Myocyte (in vitro differentiated cells): ENCODE results near the gene SLC17A7. TPM values are rescaled to one million over a fixed set of nuclear protein-coding genes. Genes with fewer than 3 reads are reported as not detected.
"Not testable (repeated sequence)": the region's sequence is repeated elsewhere in the genome, so short reads cannot be mapped to it uniquely, and the experiment has no call there.

Experiments used
- DNase-seq: peaks from one replicate; pipeline ENCODE4 v3.0.0-alpha.2; 2012; ENCODE audit warnings: low read depth
- polyA plus RNA-seq: library from polyadenylated mRNA; unstranded; fragments of >200 nt; gene quantifications from one replicate; pipeline ENCODE4 v1.2.1, GENCODE V29; 2012; ENCODE audit warnings: missing spikeins
- total RNA-seq: library from RNA; depleted of rRNA; stranded (reverse); fragments of >200 nt; gene quantifications from 2 replicates; pipeline ENCODE4 v1.2.3, GENCODE V29; 2014

Gene SLC17A7
- 0.05 and 0.31 TPM in 2 replicates for total RNA-seq
- 0.20 TPM for polyA plus RNA-seq

DNA sequence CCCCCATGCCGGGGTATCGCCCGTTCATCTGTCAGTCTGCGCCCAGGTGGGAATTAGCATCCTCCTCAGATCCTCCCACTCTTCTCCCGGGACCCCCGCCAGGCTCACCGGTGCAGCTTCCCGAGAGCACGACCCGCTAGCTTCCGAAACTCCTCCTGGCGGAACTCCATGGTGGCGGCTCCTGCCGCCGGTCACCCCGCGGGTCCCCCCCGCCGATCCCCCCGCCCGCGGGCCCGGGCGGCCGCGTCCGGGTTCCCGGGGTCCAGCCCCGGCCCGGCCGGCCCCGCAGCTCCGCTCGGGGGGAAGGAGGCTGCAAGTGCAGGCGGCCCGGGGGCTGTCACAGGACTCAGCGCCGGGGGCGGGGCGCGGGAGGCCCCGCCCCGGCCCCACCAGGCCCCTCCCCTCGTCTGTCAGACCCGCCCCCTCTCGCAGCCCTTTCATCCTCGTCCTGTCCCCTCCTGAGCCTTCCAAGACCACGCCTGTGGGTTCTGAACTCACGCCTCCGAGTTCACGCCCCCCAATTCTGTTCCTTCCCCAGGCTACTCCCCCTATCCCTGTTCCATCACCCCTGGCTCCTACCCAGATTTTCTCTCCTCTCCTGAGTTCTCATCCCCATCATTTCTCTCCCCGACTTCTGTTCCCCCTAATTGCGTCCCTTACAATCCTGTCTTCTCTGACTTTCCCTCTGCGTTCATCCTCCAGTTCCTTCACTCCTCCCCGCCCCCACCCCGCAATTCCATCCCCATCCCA lies at the start of gene SLC17A7:
TSS of gene SLC17A7 (minus strand) at position 318 of the 750 bp plus-strand sequence. CDS start at position 170, 148 bp downstream.
- no peak for DNase-seq

DNA sequence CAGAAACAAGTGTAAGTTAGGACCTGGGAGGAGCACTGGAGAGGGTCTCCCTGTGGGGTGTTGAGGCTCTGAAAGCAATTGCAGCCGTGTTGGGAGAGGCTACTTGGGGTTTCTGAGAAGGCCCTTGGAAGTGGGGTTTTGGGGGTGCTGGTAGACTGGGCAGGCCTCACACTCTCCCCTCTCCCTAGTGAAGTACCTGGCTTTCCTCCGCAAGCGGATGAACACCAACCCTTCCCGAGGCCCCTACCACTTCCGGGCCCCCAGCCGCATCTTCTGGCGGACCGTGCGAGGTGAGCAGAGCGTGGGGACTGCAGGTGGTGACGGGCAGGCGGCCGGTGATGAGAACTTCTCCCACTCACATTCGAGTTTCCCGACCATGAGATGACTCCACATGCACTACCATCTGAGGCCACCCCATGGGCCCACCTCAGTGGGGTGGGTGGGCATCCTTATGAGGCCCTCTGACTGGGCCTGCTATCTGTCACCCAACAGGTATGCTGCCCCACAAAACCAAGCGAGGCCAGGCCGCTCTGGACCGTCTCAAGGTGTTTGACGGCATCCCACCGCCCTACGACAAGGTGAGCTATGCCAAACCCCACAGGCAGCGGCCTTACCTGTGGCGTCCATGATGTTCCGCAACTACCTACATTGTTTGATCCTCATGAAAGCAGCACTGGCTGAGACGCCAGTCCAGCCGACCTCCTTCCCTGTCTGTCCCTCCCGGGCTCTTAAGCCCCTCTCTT lies 49.1 kb upstream of the SLC17A7 start:
- DNase-seq, result no peak

DNA sequence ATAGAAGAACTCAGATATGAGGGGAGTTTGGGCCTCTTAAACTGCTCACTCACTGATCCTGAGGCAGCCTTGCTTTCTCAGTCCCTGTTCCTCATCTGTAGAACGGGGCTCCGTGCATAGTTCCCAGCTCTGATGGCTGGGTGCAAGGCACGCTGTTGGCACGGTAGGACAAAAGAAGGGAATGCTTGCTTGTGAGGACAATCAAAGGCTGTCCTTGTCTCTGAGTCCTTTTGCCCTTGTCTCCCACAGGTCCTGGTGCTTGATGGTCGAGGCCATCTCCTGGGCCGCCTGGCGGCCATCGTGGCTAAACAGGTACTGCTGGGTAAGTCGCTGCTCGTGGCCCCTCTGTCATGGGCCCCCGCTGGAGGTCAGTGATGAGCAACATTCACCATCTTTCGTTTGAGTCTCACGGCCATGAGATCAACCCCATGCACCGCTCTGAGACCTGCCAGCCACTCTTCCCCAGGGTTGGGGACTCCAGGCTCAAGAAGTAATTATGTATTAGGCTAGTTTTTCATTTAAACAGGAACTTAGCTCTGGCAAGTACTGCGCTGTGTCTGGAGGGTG lies 48.4 kb upstream of the SLC17A7 start:
- no peak for DNase-seq

DNA sequence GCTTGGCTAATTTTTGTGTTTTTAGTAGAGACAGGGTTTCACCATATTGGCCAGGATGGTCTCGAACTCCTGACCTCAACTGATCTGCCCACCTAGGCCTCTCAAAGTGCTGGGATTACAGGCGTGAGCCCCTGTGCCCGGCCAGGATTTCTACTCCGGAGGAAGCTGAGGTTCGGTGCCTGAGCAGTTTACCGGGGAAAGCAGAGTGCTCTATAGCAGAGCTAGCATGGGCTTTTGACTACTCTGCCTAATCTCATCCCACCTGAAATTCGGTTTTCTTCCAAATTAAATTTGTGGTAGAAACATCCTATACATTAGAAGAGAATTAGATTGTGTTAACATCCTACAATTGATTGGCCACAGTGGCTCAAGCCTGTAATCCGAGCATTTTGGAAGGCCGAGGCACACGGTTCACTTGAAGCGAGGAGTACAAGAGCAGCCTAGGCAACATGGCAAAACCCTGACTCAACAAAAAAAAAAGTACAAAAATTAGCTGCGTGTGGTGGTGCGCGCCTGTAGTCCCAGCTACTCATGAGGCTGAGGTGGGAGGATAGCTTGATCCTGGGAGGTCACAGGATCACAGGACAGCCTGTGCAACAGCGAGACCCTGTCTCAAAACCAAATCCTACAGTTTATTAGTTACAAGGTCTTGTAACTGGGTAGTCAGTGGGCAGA lies 47.7 kb upstream of the SLC17A7 start:
- no peak for DNase-seq

DNA sequence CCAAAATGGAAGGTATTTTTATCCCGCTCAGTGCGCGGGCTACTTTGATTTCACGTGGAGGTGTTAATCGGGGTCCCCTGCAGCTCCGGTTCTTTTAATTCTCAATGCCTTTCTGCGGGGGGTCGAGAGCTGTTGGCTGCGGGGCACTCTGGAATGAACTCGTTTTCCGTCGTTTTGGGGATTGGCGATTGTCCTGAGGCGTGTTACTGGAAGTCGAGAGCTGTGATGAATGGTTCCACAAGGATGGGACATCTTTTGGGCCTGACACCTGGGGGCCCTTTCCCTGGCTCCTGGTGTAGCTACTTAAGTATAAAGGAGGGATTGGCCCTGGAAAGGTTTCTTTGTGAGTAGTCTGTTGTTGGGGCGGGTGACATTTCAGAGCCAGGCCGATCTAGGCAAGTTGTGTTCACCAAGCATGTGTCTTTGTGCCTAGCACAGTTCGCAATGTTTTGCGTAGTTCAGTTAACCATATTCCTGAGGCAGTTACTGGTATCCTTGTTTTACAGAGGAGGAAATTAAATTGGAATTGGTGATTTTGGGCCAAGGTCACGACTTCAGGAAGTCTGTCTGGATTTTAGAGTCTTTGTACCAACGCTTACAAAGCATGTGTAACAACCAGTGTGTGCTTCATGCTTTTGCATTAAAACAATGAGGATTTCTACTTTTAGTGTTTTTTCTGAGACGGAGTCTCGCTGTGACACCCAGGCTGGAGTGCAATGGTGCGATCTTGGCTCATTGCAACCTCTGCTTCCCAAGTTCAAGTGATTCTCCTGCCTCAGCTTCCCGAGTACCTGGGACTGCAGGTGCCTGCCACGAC lies 46.9 kb upstream of the SLC17A7 start:
- DNase-seq, result no peak

DNA sequence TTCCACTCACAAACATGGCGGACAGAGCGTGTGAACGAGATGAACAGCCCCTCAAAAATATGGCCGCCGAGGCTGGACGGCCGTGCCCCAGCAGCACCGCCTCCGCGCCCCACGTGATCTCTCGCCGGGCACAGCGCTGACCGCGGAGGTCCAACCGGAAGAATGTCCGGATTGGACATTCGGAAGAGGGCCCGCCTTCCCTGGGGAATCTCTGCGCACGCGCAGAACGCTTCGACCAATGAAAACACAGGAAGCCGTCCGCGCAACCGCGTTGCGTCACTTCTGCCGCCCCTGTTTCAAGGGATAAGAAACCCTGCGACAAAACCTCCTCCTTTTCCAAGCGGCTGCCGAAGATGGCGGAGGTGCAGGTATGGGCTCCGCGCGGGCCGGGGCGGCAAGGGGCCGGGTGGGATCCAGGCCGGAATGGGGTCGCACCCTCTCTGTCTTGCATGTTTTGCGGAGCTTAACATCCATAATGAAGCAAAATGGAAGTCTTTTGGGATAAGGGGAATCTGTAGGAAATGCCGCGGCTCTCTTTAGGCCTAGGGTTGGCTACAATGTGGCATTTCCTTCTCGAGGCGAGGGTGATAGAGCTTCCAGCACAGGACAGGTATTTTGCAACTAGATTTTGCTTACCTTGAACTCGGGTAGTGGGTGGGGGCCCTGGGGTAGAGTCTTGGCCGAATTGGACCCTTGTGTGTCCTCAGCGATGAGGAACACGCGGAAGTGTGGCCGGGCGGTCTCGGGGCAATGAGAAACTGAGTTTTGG lies 46.1 kb upstream of the SLC17A7 start, which contains the start of gene RPL13A:
TSS of gene RPL13A (plus strand) at position 332 of the 769 bp plus-strand sequence. CDS start at position 354, 22 bp downstream.
- peak; percentile 99 for DNase-seq

DNA sequence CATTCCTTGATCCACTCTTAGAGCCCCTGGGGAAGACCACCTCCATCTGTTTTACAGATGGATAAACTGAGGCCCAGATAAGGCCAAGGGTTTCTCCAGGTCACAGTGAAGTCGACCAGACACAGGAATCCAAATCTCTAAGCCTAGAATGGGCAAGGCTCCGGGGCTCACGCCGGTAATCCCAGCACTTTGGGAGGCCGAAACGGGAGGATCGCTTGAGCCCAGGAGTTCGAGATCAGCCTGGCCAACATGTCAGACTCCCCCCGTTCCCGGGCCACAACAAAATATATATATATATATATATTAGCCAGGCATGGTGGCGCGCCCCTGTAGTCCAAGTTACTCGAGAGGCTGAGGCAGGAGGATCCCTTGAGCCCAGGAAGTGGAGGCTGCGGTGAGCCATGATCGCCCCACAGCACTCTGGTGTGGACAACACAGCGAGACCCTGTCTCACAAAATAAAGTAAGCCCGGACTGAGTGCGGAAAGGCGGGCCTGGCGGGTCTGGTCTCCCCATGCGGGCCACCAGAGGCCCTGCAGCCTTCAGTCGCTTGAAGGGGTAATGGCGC lies 45.5 kb upstream of the SLC17A7 start:
- no peak for DNase-seq

DNA sequence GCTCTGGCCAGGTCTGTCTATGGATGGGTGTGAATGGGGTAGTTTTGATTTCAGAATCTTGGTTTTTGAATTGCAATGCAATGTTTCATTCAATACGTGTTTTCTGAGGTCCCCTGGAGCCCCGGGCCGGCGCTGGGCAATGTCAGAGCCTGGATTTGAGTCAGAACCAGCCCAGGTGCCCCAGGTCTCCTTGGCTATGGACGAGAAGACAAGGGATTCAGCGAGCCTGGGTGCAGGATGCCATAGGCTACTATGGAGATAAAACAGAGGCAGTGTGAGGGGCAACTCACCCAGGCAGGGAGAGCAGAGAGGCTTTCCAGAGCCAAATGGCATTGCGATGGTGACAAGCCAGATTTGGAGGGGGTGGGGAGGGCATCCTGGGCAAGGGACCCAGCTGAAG lies 44.9 kb upstream of the SLC17A7 start:
- no peak for DNase-seq

DNA sequence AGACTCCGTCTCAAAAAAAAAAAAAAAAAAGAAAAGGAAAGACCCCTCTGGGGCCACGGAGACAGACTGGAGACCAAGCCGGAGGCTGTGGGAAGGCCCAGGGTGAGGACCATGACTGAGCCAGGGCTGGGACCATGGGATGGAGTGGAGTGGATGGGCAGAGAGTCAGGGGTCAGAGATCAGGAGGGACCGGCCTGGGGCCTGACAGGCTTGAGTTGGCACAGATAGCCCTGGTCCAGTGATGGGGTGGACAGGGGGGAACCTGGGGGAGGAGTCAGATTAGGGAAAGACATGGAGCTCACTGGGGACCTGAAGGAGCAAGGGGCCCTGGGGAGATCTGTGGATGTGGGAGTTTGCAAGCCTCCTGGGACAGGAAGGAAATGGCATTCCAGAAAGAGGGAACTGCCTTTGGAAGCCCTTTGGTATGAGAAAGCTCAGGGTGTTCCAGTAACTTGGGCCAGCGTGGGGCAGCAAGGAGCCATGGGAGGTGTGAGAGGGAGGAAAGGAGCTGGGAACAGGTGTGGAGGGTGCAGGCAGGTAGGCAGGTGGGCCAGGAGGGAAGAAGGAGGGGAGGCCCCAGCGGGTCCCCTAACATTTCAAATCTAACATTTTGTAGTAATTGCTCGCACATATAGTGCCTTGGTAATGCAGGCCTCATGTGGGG lies 39.8 kb upstream of the SLC17A7 start:
- DNase-seq, result no peak

DNA sequence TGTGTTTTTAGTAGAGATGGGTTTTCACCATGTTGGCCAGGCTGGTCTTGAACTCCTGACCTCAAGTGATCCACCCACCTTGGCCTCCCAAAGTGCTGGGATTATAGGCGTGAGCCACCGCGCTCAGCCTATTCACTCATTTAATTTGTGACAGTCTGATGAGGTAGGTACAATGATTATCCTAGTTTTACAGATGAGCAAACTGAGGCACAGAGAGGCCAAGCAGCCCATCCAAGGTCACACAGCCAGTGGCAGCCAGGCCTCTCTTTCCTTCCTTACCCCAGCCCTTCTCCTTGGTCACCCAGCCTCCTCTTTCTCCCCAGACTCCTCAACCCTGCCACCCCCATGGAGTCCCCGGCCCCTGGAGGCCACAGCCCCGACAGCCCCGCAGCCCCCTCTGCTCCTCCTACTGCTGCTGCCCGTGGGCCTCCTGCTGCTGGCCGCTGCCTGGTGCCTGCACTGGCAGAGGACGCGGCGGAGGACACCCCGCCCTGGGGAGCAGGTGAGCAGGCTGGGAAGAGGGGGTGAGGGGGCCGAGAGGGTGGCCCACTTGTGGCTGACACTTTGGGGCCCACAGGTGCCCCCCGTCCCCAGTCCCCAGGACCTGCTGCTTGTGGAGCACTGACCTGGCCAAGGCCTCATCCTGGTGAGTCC lies 38.8 kb upstream of the SLC17A7 start:
- no peak for DNase-seq

DNA sequence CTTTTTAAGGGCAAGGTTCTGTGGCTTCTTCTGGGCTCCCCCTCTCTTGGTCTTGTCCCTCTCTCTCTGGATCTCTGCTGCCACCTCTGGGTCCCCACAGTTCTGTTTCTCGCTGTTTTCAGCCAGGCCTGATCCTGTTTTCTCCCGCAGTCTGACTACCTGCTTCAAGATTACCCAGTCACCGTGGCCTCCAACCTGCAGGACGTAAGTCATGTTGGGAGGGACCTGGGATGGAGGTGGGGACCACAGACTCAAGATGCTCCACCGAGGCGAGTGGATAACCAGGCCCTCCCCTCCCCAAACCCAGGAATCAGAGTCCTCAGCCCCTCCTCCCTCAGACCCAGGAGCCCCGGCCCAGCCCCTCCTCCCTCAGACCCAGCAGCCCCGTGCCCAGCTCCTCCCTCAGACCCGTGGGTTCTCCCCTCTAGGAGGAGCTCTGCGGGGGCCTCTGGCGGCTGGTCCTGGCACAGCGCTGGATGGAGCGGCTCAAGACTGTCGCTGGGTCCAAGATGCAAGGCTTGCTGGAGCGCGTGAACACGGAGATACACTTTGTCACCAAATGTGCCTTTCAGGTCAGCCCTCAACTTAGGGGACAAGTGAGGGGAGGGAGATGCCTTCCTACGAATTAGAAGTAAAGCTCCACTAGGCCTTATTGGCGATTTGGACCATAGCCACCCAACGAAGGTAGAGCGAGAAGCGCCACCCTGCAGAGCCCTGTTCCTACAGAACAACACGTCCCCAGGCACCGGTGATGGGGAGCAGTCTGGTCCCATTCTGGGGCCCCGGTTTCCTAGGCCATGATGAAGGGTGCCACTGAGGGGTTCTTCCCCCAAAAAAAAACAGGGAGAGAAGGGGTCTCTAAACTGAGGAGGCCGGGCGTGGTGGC lies 34.9 kb upstream of the SLC17A7 start:
- DNase-seq, result no peak

DNA sequence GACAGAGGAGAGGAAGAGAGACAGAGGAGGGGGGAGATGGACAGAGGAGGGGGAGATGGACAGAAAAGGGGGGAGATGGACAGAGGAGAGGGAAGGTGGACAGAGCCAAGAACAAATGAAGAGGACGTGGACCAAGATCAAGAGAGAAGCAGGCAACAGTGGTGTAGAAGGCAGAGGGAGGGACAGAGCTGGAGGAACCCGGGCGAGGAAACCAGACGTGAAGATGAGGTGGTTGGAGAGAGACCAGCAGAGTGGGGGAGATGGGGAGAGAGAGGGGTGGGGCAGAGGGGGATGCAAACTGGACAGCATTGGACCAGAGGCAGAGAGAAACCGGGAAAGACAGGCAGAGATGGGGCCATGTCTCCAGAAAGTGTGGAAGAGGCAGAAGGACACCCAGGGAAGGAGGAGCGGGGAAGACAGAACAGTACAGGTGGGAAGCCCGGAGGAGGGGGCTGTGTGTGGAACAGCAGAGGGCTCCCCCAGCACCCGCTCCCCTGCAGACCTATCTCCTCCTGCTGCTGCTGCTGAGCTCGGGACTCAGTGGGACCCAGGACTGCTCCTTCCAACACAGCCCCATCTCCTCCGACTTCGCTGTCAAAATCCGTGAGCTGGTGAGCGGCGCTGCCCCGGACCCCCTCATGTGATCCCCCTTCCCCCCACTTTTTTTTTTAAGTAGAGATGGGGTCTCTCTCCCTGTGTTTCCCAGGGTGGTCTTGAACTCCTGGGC lies 34.0 kb upstream of the SLC17A7 start:
- DNase-seq, result no peak

DNA sequence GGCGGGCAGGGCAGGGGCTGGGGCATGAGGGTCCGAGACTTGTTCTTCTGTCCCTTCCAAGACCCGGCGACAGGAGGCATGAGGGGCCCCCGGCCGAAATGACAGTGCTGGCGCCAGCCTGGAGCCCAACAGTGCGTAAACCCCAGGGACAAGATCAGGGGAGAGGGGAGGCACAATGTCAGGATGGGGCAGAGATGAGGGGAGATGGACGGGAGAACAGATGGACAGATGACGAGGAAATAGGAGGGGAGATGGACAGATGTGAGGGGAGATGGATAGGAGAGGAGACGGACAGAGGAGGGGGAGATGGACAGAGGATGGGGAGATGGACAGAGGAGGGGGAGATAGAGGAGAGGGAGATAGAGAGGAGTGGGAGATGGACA lies 33.2 kb upstream of the SLC17A7 start:
- no peak for DNase-seq

DNA sequence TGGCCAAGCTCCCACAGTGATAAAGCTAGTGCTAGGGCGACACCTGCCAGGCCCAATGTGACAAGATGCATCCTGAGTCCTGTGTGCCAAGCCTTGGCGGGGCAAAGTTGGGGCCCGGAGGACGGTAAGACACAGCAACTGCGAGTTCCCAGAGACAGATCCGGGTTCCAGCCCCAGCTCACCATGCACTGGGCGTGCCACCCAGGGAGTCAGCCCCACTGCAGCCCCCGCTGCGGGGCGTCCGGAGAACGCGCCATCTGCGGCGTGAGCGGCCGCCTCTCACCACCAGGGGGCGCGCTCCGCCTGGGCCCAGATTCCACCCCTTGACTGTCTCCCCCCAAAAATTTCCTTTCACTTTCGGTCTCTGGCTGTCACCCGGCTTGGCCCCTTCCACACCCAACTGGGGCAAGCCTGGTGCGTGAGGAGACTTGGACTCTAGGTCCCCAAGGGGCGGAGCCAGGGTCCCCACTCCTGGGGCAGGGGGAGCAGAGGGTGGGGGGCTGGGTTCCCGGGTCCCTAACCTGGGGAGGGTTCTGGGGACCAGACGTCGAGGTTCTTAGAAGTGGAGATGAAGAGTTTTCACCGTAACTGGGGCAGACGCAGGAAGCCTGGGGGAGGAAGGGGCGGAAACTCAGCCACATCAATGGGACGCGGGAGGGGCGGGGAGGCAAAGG lies 32.7 kb upstream of the SLC17A7 start, which contains the start of gene FLT3LG:
TSS of gene FLT3LG (plus strand) at position 348 of the 674 bp plus-strand sequence. CDS start 425 bp downstream, outside the sequence.
- peak; percentile 73 for DNase-seq

DNA sequence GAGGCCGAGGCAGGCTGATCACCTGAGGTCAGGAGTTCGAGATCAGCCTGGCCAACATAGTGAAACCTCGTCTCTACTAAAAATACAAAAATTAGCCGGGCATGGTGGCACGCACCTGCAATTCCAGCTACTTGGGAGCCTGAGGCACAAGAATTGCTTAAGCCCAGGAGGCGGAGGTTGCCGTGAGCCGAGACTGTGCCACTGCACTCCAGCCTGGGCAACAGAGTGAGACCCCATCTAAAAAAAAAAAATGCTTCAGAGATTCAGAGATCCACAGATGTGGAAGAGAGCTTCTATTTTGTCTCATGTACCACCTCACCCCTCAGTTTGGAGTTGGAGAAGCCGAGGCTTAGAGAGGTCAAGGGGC lies 32.2 kb upstream of the SLC17A7 start:
- DNase-seq, result not testable (repeated sequence)

DNA sequence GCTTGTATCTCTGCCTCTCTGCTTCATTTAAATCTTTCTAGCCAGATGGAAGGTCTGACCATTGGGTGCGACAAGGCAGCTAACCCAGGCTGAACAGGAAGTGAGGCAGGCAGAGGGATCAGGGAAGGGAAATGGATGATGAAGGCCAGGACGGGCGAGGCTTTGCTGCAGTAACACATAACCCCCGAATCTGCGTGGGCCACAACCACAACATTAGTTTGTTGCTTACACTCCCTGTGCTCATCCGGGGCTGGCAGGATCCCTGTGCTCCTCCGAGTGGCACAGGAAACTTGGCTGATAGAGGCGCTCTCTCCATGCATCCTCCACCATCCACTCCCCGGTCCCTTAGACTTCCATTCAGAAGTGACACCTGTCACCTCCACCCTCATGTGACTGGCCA lies 31.6 kb upstream of the SLC17A7 start:
- no peak for DNase-seq
